H1 (cell line): ENCODE results near the gene QRICH1. TPM values are rescaled to one million over a fixed set of nuclear protein-coding genes. Genes with fewer than 3 reads are reported as not detected.
A peak's percentile ranks its signal among the peaks of the same experiment; 100 is the strongest.

Experiments
- CTCF ChIA-PET: fragments of 300-600 bp; sonication (Branson Sonifier 250); formaldehyde crosslinking; loops from one replicate; lab custom pipeline; 2021; ENCODE audit not compliant: partially characterized antibody; lab: Charles Lee
- POLR2A ChIA-PET: fragments of 300-600 bp; sonication (Branson Sonifier 250); formaldehyde crosslinking; loops from one replicate; lab custom pipeline; 2021; ENCODE audit warnings: inconsistent platforms; ENCODE audit not compliant: partially characterized antibody; lab: Charles Lee
- DNase-seq, 2 experiments: peaks; one replicate each; pipeline versions ENCODE4 v3.0.0 to v3.0.0-alpha.2; 2010 to 2022; ENCODE audit warnings: low spot score in 2 of 2, low read depth in 1 of 2, mixed read lengths in 1 of 2
- FAIRE-seq: peaks from 2 replicates; lab custom pipeline; 2011; peaks lifted over from hg19 to GRCh38; lab: Jason Lieb, UNC
- H2AFZ ChIP-seq: 2 replicates; pipeline ENCODE4 v1.8.1; 2012; ENCODE audit warnings: low read length, inconsistent platforms
- H2AK5ac ChIP-seq: 2 replicates; pipeline ENCODE4 v1.6.1; 2013; ENCODE audit warnings: low read depth, low read length
- H2BK120ac ChIP-seq: replicated peaks from 2 replicates; pipeline ENCODE3; 2013; ENCODE audit warnings: low read depth, low read length, inconsistent platforms
- H2BK12ac ChIP-seq: 2 replicates; pipeline ENCODE4 v1.6.1; 2013; ENCODE audit warnings: low read depth, low read length
- H2BK15ac ChIP-seq: 2 replicates; pipeline ENCODE4 v1.6.1; 2013; ENCODE audit warnings: low read length
- H2BK20ac ChIP-seq: 2 replicates; pipeline ENCODE4 v1.6.1; 2013; ENCODE audit warnings: low read length
- H2BK5ac ChIP-seq: 2 replicates; pipeline ENCODE4 v1.6.1; 2013; ENCODE audit warnings: low read depth, low read length
- H3K14ac ChIP-seq: 2 replicates; pipeline ENCODE4 v1.6.1; 2013; ENCODE audit warnings: inconsistent platforms; ENCODE audit not compliant: insufficient read length
- H3K18ac ChIP-seq: 2 replicates; pipeline ENCODE4 v1.6.1; 2013; ENCODE audit warnings: low read length; ENCODE audit errors: extremely low read depth
- H3K23ac ChIP-seq: 2 replicates; pipeline ENCODE4 v1.6.1; 2013; ENCODE audit warnings: inconsistent platforms; ENCODE audit not compliant: insufficient read length
- H3K23me2 ChIP-seq: 2 replicates; pipeline ENCODE4 v1.6.1; 2013; ENCODE audit warnings: low read depth, low read length
- H3K27ac ChIP-seq: 2 replicates; pipeline ENCODE4 v1.6.1; 2011; ENCODE audit warnings: low read depth, low read length, inconsistent platforms
- H3K27me3 ChIP-seq, 4 experiments: replicated peaks in 1 of 4; 1 replicate in 1 of 4; 2 replicates in 3 of 4; pipeline versions ENCODE4 v1.6.1 to v1.8.1; 2011 to 2013; ENCODE audit warnings: low read length in 3 of 4, mild to moderate bottlenecking in 3 of 4, inconsistent platforms in 2 of 4, mixed read lengths in 2 of 4, moderate library complexity in 1 of 4; ENCODE audit not compliant: control insufficient read depth in 3 of 4, insufficient read depth in 3 of 4; ENCODE audit errors: extremely low read depth in 1 of 4
- H3K36me3 ChIP-seq, 4 experiments: 2 replicates each; pipeline versions ENCODE4 v1.6.1 to v1.8.1; 2011 to 2013; ENCODE audit warnings: mild to moderate bottlenecking in 4 of 4, low read length in 3 of 4, moderate library complexity in 2 of 4, control low read depth in 1 of 4, inconsistent platforms in 1 of 4; ENCODE audit not compliant: insufficient read depth in 4 of 4, control insufficient read depth in 2 of 4
- H3K4ac ChIP-seq: replicated peaks from 2 replicates; pipeline ENCODE3; 2013; ENCODE audit warnings: low read length, low read depth, mixed read lengths, inconsistent platforms; ENCODE audit not compliant: insufficient read length
- H3K4me1 ChIP-seq, 4 experiments: replicated peaks in 1 of 4; 1 replicate in 1 of 4; 2 replicates in 3 of 4; pipeline versions ENCODE4 v1.6.1 to v1.8.1; 2011 to 2013; ENCODE audit warnings: low read length in 3 of 4, inconsistent platforms in 2 of 4, mixed read lengths in 1 of 4; ENCODE audit not compliant: insufficient read depth in 4 of 4, control insufficient read depth in 3 of 4
- H3K4me2 ChIP-seq, 2 experiments: 2 replicates each; pipeline versions ENCODE4 v1.6.1 to v1.8.1; 2011 to 2013; ENCODE audit warnings: low read depth in 2 of 2, low read length in 2 of 2, control low read depth in 1 of 2, inconsistent platforms in 1 of 2, mild to moderate bottlenecking in 1 of 2; ENCODE audit not compliant: insufficient read depth in 1 of 2
- H3K4me3 ChIP-seq, 4 experiments: fragments of 200-600, 300-600 bp in 1 of 4; sonication (generic), shearing (Covaris generic), sonication (Bioruptor Twin) in 1 of 4; 2 replicates each; pipeline versions ENCODE4 v1.5.1 to v1.8.1; 2011 to 2016; ENCODE audit warnings: low read length in 4 of 4, low read depth in 3 of 4, control low read depth in 2 of 4, inconsistent platforms in 2 of 4, mild to moderate bottlenecking in 2 of 4, mixed read lengths in 1 of 4, moderate library complexity in 1 of 4; ENCODE audit not compliant: insufficient read depth in 2 of 4; ENCODE audit errors: extremely low read depth in 1 of 4
- H3K56ac ChIP-seq: replicated peaks from 2 replicates; pipeline ENCODE3; 2013; ENCODE audit warnings: low read depth, mild to moderate bottlenecking, mixed read lengths, low read length, inconsistent platforms; ENCODE audit not compliant: insufficient read length
- H3K79me1 ChIP-seq: 2 replicates; pipeline ENCODE4 v1.6.1; 2013; ENCODE audit warnings: low read depth, low read length, control low read depth
- H3K79me2 ChIP-seq, 2 experiments: 2 replicates each; pipeline versions ENCODE4 v1.6.1 to v1.8.1; 2012 to 2013; ENCODE audit warnings: low read length in 2 of 2, mild to moderate bottlenecking in 2 of 2, inconsistent platforms in 1 of 2; ENCODE audit not compliant: insufficient read depth in 2 of 2, control insufficient read depth in 1 of 2
- H3K9ac ChIP-seq, 4 experiments: replicated peaks in 1 of 4; 1 replicate in 1 of 4; 2 replicates in 3 of 4; pipeline versions ENCODE4 v1.6.1 to v1.8.1; 2011 to 2013; ENCODE audit warnings: low read depth in 3 of 4, low read length in 3 of 4, control low read depth in 2 of 4, mild to moderate bottlenecking in 2 of 4, moderate library complexity in 2 of 4, inconsistent platforms in 1 of 4; ENCODE audit errors: extremely low read depth in 1 of 4
- H3K9me3 ChIP-seq, 2 experiments: 2 replicates each; pipeline versions ENCODE4 v1.6.1 to v1.8.1; 2012 to 2013; ENCODE audit warnings: mild to moderate bottlenecking in 2 of 2, moderate library complexity in 2 of 2, control low read depth in 1 of 2, inconsistent platforms in 1 of 2, low read depth in 1 of 2, low read length in 1 of 2, mixed read lengths in 1 of 2; ENCODE audit not compliant: insufficient read depth in 2 of 2
- H4K20me1 ChIP-seq, 2 experiments: replicated peaks in 1 of 2; 2 replicates each; pipeline versions ENCODE3 to v1.8.1; 2011 to 2013; ENCODE audit warnings: inconsistent platforms in 2 of 2, low read length in 2 of 2, mild to moderate bottlenecking in 1 of 2; ENCODE audit not compliant: insufficient read depth in 2 of 2, control insufficient read depth in 1 of 2
- H4K5ac ChIP-seq: 2 replicates; pipeline ENCODE4 v1.6.1; 2013; ENCODE audit warnings: low read length, low read depth, mixed read lengths, inconsistent platforms; ENCODE audit not compliant: insufficient read length
- H4K8ac ChIP-seq: 2 replicates; pipeline ENCODE4 v1.8.0; 2013; ENCODE audit warnings: mild to moderate bottlenecking, moderate library complexity, low read length, inconsistent platforms; ENCODE audit not compliant: insufficient read depth; ENCODE audit errors: extremely low read depth
- H4K91ac ChIP-seq: replicated peaks from 2 replicates; pipeline ENCODE3; 2013; ENCODE audit warnings: low read length, mixed read lengths, inconsistent platforms; ENCODE audit not compliant: insufficient read length
- CTCF ChIP-seq, 3 experiments: IDR thresholded peaks; 1 replicate in 2 of 3; 2 replicates in 1 of 3; pipeline versions ENCODE4 v1.5.1 to v1.6.1; 2011; ENCODE audit warnings: low read length in 3 of 3, mild to moderate bottlenecking in 3 of 3, inconsistent platforms in 2 of 3, low read depth in 1 of 3, moderate library complexity in 1 of 3; ENCODE audit not compliant: insufficient read depth in 1 of 3; ENCODE audit errors: control extremely low read depth in 1 of 3
- SP1 ChIP-seq: IDR thresholded peaks from 2 replicates; pipeline ENCODE4 v1.6.1; 2011; ENCODE audit warnings: low read depth, low read length
- WGBS, 2 experiments: shearing (Covaris generic) in 1 of 2; methylation state at CpG; one replicate each; pipeline versions ENCODE4 v1.1.6 to v1.1.7; 2013 to 2015; ENCODE audit warnings: low lambda C conversion rate in 2 of 2, mixed read lengths in 2 of 2, inconsistent platforms in 1 of 2, low coverage in 1 of 2, missing lambda C conversion rate in 1 of 2; ENCODE audit not compliant: insufficient replicate concordance in 2 of 2, insufficient coverage in 1 of 2, insufficient read length in 1 of 2; ENCODE audit errors: extremely low coverage in 1 of 2, missing lambda C conversion rate in 1 of 2; 5-methylcytosine and 5-hydroxymethylcytosine counted together
- polyA plus RNA-seq, 7 experiments: library from polyadenylated mRNA; depleted of rRNA in 3 of 7; stranded (reverse) in 5 of 7; unstranded in 2 of 7; fragments of >200 nt in 5 of 7; fragments of 200-250 nt in 2 of 7; gene quantifications; 1 replicate in 5 of 7; 2 replicates in 1 of 7; 4 replicates in 1 of 7; pipeline versions ENCODE4 v1.2.1 to v1.2.3, GENCODE V29; 2011 to 2013; ENCODE audit warnings: missing spikeins in 2 of 7, mixed read lengths in 2 of 7
- total RNA-seq: library from RNA; stranded (reverse); fragmentation: NEBNext Ultra II Directional; extraction: Animal tissue kit (Norgen Biotek cat#: 25700); gene quantifications from 2 replicates; pipeline ENCODE4 v1.2.1, GENCODE V29; 2021

Gene QRICH1
- total and polyA plus RNA-seq, 2 of the 8 experiments (the other 6 are each of a cell fraction or from before 2014, with no cell fraction given) = 128 to 142 TPM

GRCh38 chr3:48997102-48997635 is 96.7 kb downstream of the QRICH1 start:
- ChIA-PET CTCF (interaction anchor here (0.9 to 19.9 kb wide), 6 partner anchors 8 to 261 kb away, joined by 3 to 467 read pairs (median 4); partner anchors contain the start of genes DALRD3, NDUFAF3, PRKAR2A and WDR6), POLR2A (interaction anchor here (0.6 to 38.8 kb wide), 5 partner anchors 5 to 123 kb away, joined by 3 to 1518 read pairs (median 4); partner anchors contain the start of genes DALRD3, IMPDH2, NDUFAF3 and P4HTM)
- H4K5ac ChIP-seq = no peak overlapping the region
- H2AK5ac ChIP-seq = no peak overlapping the region
- H2AFZ ChIP-seq = no peak overlapping the region
- no peak overlapping the region for H4K91ac ChIP-seq
- no peak overlapping the region for H3K9ac ChIP-seq
- H3K79me2 ChIP-seq = peaks cover 0 to under 1% of the 10 kb centered on the region in 2 experiments; a peak in 2 of 4 replicates
- no peaks in the 10 kb centered on the region for H3K9me3 ChIP-seq
- H2BK12ac ChIP-seq = no peak overlapping the region
- no peak overlapping the region for H3K27ac ChIP-seq
- WGBS, 2 experiments = 88% methylated on average over 8 of the region's 8 CpGs; no CpG with 5 or more reads in 1 of the 2 experiments
- H3K14ac ChIP-seq = no peak overlapping the region
- no peak overlapping the region for H3K4me3 ChIP-seq
- no peak overlapping the region for H2BK20ac ChIP-seq
- H3K56ac ChIP-seq = no peak overlapping the region
- FAIRE-seq (no peak), DNase-seq (no peak)
- H3K23me2 ChIP-seq = no peaks in the 10 kb centered on the region
- peaks cover 3% of the 10 kb centered on the region for H3K79me1 ChIP-seq
- no peak overlapping the region for H2BK120ac ChIP-seq
- peaks cover 0 to 4% of the 10 kb centered on the region in 2 experiments for H4K20me1 ChIP-seq
- H3K4ac ChIP-seq = no peak overlapping the region
- no peaks in the 10 kb centered on the region for H3K27me3 ChIP-seq
- H3K4me1 ChIP-seq = peaks cover 0 to 17% (median 7%) of the 10 kb centered on the region in 4 experiments; a peak in 5 of 7 replicates
- H2BK15ac ChIP-seq = no peak overlapping the region
- no peak overlapping the region for H3K18ac ChIP-seq
- no peak overlapping the region for H3K23ac ChIP-seq
- H3K36me3 ChIP-seq = peaks cover 0 to 3% (median 0%) of the 10 kb centered on the region in 4 experiments; a peak in 2 of 8 replicates
- no peak overlapping the region for H3K4me2 ChIP-seq
- H4K8ac ChIP-seq = 0 out of 2 replicates have a peak overlapping the region, but pooled peaks have one; percentile 5
- no peak overlapping the region for H2BK5ac ChIP-seq
- TF ChIP-seq CTCF (IDR thresholded peaks at IDR 0.05; ENCODE audit: control extremely low read depth in 1 of 3, insufficient read depth in 1 of 3, low read depth in 1 of 3, low read length in 3 of 3) (peak in 2 of 3 experiments; percentile 8 to 20; a peak in 1 of 4 replicates), SP1 (no peak)
- TF ChIP-seq, all 59 proteins: peak for 1
